Smooth muscle cell (in vitro differentiated cells): Measurements from ENCODE around the gene EFCAB13. TPM values are rescaled to one million over a fixed set of nuclear protein-coding genes. Genes with fewer than 3 reads are reported as not detected.

Experiments used
- DNase-seq: peaks from one replicate; lab custom pipeline; 2025; ENCODE audit not compliant: unreplicated experiment; lab: John Stamatoyannopoulos, UW
- H2AFZ ChIP-seq: fragments of 200-600 bp; sonication (generic); 2 replicates; pipeline ENCODE4 v1.6.0; 2016; ENCODE audit warnings: antibody characterized with exemption, low read depth, mild to moderate bottlenecking
- H3F3A ChIP-seq: fragments of 200-600 bp; sonication (generic); 2 replicates; pipeline ENCODE4 v1.6.0; 2017; ENCODE audit warnings: antibody characterized with exemption, low read depth
- H3K27ac ChIP-seq: fragments of 200-600 bp; sonication (generic); 2 replicates; pipeline ENCODE4 v1.5.1; 2016; ENCODE audit warnings: low read depth, mild to moderate bottlenecking
- H3K27me3 ChIP-seq: fragments of 200-600 bp; sonication (generic); 2 replicates; pipeline ENCODE4 v1.6.1; 2016; ENCODE audit warnings: low read depth, mild to moderate bottlenecking
- H3K36me3 ChIP-seq: fragments of 200-600 bp; sonication (generic); 2 replicates; pipeline ENCODE4 v1.5.1; 2016; ENCODE audit warnings: low read depth
- H3K4me1 ChIP-seq: fragments of 200-600 bp; sonication (generic); 2 replicates; pipeline ENCODE4 v1.5.1; 2016; ENCODE audit warnings: low read depth
- H3K4me2 ChIP-seq: fragments of 200-600 bp; sonication (generic); 2 replicates; pipeline ENCODE4 v1.6.0; 2016; ENCODE audit warnings: mild to moderate bottlenecking
- H3K4me3 ChIP-seq: fragments of 200-600 bp; sonication (generic); 2 replicates; pipeline ENCODE4 v1.5.1; 2016; ENCODE audit warnings: mild to moderate bottlenecking
- H3K79me2 ChIP-seq: fragments of 200-600 bp; sonication (generic); 2 replicates; pipeline ENCODE4 v1.6.0; 2016; ENCODE audit warnings: low read depth, mild to moderate bottlenecking
- H3K9ac ChIP-seq: fragments of 200-600 bp; sonication (generic); 2 replicates; pipeline ENCODE4 v1.6.0; 2016; ENCODE audit warnings: low read depth
- H3K9me3 ChIP-seq: fragments of 200-600 bp; sonication (generic); replicated peaks from 2 replicates; pipeline ENCODE4 v1.5.1; 2016; ENCODE audit warnings: low read depth
- H4K20me1 ChIP-seq: fragments of 200-600 bp; sonication (generic); 2 replicates; pipeline ENCODE4 v1.6.0; 2016; ENCODE audit warnings: low read depth
- CTCF ChIP-seq: fragments of 200-600 bp; sonication (generic); IDR thresholded peaks from 2 replicates; pipeline ENCODE4 v1.5.1; 2017; ENCODE audit warnings: borderline replicate concordance, mild to moderate bottlenecking, antibody characterized with exemption; ENCODE audit not compliant: insufficient read depth, poor library complexity, severe bottlenecking
- WGBS: methylation state at CpG from one replicate; pipeline ENCODE4 v1.1.7; 2016; ENCODE audit warnings: low lambda C conversion rate; 5-methylcytosine and 5-hydroxymethylcytosine counted together
- polyA plus RNA-seq: library from polyadenylated mRNA; unstranded; fragments of >200 nt; fragmentation: Nextera tagmentation; extraction: Ambion mirVana; gene quantifications from 2 replicates; pipeline ENCODE4 v1.2.1, GENCODE V29; 2016
- total RNA-seq: library from RNA; depleted of rRNA; stranded (reverse); fragments of >200 nt; gene quantifications from 2 replicates; pipeline ENCODE4 v1.2.3, GENCODE V29; 2014

The EFCAB13 gene
- total and polyA plus RNA-seq, 2 experiments from 2014 or later = 1.2 to 4.6 TPM

- Histone ChIP-seq H3F3A (no peaks in the 10 kb centered on the region), H3K27me3 (no peaks in the 10 kb centered on the region), H3K4me2 (no peak overlapping the region), H3K36me3 (no peaks in the 10 kb centered on the region), H3K4me1 (peaks cover 9% of the 10 kb centered on the region), H3K4me3 (no peak overlapping the region), H3K79me2 (no peaks in the 10 kb centered on the region), H3K9me3 (no peaks in the 10 kb centered on the region), H2AFZ (no peak overlapping the region), H4K20me1 (no peaks in the 10 kb centered on the region), H3K9ac (no peak overlapping the region), H3K27ac (no peak overlapping the region)
- TF ChIP-seq CTCF = no peak
- WGBS = 93% methylated on average over 14 of the region's 14 CpGs
- no peak for DNase-seq
Measured at GRCh38 chr17:47292206-47292605, 31.5 kb upstream of the EFCAB13 start.

- H2AFZ ChIP-seq = no peak overlapping the region
- no peak for DNase-seq
- no peak overlapping the region for H3K4me2 ChIP-seq
- H3F3A ChIP-seq = no peaks in the 10 kb centered on the region
- no peaks in the 10 kb centered on the region for H3K27me3 ChIP-seq
- H3K9me3 ChIP-seq = no peaks in the 10 kb centered on the region
- H3K27ac ChIP-seq = no peak overlapping the region
- H3K9ac ChIP-seq = no peak overlapping the region
- 92% methylated on average over 11 of the region's 14 CpGs for WGBS
- H3K36me3 ChIP-seq = no peaks in the 10 kb centered on the region
- H3K4me1 ChIP-seq = peaks cover 9% of the 10 kb centered on the region
- H4K20me1 ChIP-seq = no peaks in the 10 kb centered on the region
- no peaks in the 10 kb centered on the region for H3K79me2 ChIP-seq
- TF ChIP-seq CTCF = no peak
- H3K4me3 ChIP-seq = no peak overlapping the region
Measured at GRCh38 chr17:47295037-47295873, 28.5 kb upstream of the EFCAB13 start.

- Histone ChIP-seq H3K9ac (no peak overlapping the region), H3K4me3 (no peak overlapping the region), H4K20me1 (no peaks in the 10 kb centered on the region), H3K4me2 (no peak overlapping the region), H2AFZ (no peak overlapping the region), H3K9me3 (no peaks in the 10 kb centered on the region), H3K36me3 (peaks cover 3% of the 10 kb centered on the region), H3K27me3 (no peaks in the 10 kb centered on the region), H3K79me2 (no peaks in the 10 kb centered on the region), H3K27ac (no peak overlapping the region), H3K4me1 (peaks cover 9% of the 10 kb centered on the region), H3F3A (no peaks in the 10 kb centered on the region)
- WGBS = 93% methylated on average over 6 of the region's 6 CpGs
- DNase-seq = no peak
- TF ChIP-seq CTCF = no peak
Measured at GRCh38 chr17:47295874-47296255, 27.9 kb upstream of the EFCAB13 start.
